22Rv1 (cell line): ENCODE data around the gene SCN3A.

Experiments
- ZFX ChIP-seq: fragments of 450-650 bp; IDR thresholded peaks from 2 replicates; pipeline ENCODE4 v1.6.1; 2017; ENCODE audit warnings: antibody characterized with exemption, borderline replicate concordance
- TF ChIP-seq, protein P1 (sequence below): fragments of 450-650 bp; IDR thresholded peaks from 2 replicates; pipeline ENCODE4 v1.5.1; 2017; ENCODE audit warnings: mild to moderate bottlenecking

DNA sequence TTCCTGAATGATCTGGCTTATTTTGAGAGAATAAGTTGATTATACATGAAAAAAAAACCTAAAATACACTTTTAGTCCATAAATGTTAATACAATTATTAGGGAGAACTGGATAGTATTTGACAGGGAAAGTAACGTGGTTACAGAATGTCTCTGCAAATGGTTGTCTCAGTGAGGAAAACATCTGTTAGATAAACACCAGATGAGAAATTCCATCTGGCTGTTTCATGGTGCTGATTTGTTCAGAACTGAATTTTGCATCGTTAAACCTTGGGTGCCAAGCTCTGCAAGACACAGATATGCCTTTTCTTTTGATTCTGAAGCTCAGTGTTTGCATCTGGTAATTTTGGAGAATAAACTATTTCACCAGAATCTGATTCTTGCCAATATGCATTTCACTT lies 90.4 kb downstream of the SCN3A start:
- TF ChIP-seq, protein P1, sequence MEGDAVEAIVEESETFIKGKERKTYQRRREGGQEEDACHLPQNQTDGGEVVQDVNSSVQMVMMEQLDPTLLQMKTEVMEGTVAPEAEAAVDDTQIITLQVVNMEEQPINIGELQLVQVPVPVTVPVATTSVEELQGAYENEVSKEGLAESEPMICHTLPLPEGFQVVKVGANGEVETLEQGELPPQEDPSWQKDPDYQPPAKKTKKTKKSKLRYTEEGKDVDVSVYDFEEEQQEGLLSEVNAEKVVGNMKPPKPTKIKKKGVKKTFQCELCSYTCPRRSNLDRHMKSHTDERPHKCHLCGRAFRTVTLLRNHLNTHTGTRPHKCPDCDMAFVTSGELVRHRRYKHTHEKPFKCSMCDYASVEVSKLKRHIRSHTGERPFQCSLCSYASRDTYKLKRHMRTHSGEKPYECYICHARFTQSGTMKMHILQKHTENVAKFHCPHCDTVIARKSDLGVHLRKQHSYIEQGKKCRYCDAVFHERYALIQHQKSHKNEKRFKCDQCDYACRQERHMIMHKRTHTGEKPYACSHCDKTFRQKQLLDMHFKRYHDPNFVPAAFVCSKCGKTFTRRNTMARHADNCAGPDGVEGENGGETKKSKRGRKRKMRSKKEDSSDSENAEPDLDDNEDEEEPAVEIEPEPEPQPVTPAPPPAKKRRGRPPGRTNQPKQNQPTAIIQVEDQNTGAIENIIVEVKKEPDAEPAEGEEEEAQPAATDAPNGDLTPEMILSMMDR = no peak
- TF ChIP-seq ZFX = no peak
